Activated CD8-positive, alpha-beta T cell treated with anti-CD3 and anti-CD28 coated beads for 36 hours (primary cell): ENCODE results near the gene RFLNA. TPM values are rescaled to one million over a fixed set of nuclear protein-coding genes. Genes with fewer than 3 reads are reported as not detected.

ENCODE experiments used
- ATAC-seq: fragments of 200-7000 bp; cut with Tn5 transposase; one replicate; pipeline ENCODE4 v1.10.0; 2021; ENCODE audit warnings: mild to moderate bottlenecking, moderate library complexity
- CTCF ChIA-PET: fragments of 350-600 bp; sonication (Branson Sonifier 250); formaldehyde crosslinking; loops from one replicate; lab custom pipeline; 2021; ENCODE audit warnings: antibody characterized with exemption; lab: Charles Lee
- POLR2A ChIA-PET: fragments of 350-600 bp; sonication (Branson Sonifier 250); formaldehyde crosslinking; loops from one replicate; lab custom pipeline; 2021; ENCODE audit warnings: antibody characterized with exemption; lab: Charles Lee
- DNase-seq: peaks from one replicate; pipeline ENCODE4 v3.0.0-alpha.2; 2020
- H3K27ac Mint-ChIP-seq: one replicate; pipeline ENCODE4 v1.8.0; 2021; ENCODE audit warnings: mild to moderate bottlenecking, mixed read lengths
- H3K27me3 Mint-ChIP-seq: one replicate; pipeline ENCODE4 v1.8.0; 2021; ENCODE audit warnings: mixed read lengths
- H3K36me3 Mint-ChIP-seq: one replicate; pipeline ENCODE4 v1.8.0; 2021; ENCODE audit warnings: low read depth, mixed read lengths
- H3K4me1 Mint-ChIP-seq: one replicate; pipeline ENCODE4 v1.8.0; 2021; ENCODE audit warnings: low read depth, mixed read lengths
- H3K4me3 Mint-ChIP-seq: one replicate; pipeline ENCODE4 v1.8.0; 2021; ENCODE audit warnings: mild to moderate bottlenecking, moderate library complexity, mixed read lengths
- H3K9me3 Mint-ChIP-seq: one replicate; pipeline ENCODE4 v1.8.0; 2021; ENCODE audit warnings: mixed read lengths
- intact Hi-C: fragments of 100-400 bp; cut with micrococcal nuclease; formaldehyde crosslinking; loops from one replicate; pipeline ENCODE4 v1.10.0; 2022
- total RNA-seq, 2 experiments: library from RNA; stranded (reverse); gene quantifications; one replicate each; pipeline ENCODE4 v1.2.3, GENCODE V29; 2021
- TF ChIP-seq, protein P1 (sequence below): fragments of 200-600 bp; IDR thresholded peaks from one replicate; pipeline ENCODE4 v1.8.0; 2022; ENCODE audit warnings: antibody characterized with exemption, mild to moderate bottlenecking

RFLNA gene
- total RNA-seq, 2 experiments from 2014 or later = not detected

DNA sequence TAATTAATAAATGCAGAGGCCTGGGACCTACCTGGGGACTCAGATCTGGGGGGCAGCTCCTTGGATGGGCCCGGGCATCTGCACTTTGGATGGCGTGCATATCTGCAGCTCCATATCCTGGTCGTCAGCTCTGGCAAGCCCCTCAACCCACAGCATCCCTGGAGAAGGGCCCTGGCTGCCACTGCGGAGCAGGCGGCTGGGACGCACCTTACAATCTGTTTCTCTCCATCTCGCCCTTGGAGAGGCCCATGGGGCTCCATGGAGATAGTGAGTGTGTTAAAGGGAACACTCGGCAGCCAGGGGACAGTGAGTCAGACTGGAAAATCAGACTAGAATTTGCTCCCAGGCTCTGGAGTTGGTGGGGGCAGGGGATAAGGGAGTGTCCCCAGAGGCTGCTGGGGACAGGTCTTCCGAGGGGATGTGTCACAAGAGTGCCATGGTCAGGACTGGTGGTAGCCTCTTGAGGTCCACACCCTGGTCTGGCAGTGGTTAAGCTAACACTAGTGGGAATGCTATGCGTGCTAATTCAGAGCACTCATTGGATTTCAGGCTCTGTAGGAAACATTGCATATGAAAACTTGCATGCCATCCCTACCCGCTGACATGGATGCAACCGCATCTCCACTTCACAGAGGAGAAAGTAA, 21.5 kb downstream of the RFLNA start:
- intact Hi-C loops = no loop called here
- ATAC-seq (no peak), DNase-seq (no peak)
- Mint-ChIP-seq H3K27me3 (no peaks in the 10 kb centered on the region), H3K4me3 (no peak overlapping the region), H3K27ac (no peak overlapping the region), H3K36me3 (no peaks in the 10 kb centered on the region), H3K4me1 (no peaks in the 10 kb centered on the region), H3K9me3 (no peaks in the 10 kb centered on the region)
- TF ChIP-seq, protein P1, sequence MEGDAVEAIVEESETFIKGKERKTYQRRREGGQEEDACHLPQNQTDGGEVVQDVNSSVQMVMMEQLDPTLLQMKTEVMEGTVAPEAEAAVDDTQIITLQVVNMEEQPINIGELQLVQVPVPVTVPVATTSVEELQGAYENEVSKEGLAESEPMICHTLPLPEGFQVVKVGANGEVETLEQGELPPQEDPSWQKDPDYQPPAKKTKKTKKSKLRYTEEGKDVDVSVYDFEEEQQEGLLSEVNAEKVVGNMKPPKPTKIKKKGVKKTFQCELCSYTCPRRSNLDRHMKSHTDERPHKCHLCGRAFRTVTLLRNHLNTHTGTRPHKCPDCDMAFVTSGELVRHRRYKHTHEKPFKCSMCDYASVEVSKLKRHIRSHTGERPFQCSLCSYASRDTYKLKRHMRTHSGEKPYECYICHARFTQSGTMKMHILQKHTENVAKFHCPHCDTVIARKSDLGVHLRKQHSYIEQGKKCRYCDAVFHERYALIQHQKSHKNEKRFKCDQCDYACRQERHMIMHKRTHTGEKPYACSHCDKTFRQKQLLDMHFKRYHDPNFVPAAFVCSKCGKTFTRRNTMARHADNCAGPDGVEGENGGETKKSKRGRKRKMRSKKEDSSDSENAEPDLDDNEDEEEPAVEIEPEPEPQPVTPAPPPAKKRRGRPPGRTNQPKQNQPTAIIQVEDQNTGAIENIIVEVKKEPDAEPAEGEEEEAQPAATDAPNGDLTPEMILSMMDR = no peak
- POLR2A ChIA-PET = interaction anchor here (0.6 kb wide), 1 partner anchor 82 kb away, joined by 3 read pairs; no protein-coding TSS in a partner anchor
- CTCF ChIA-PET = interaction anchor here (0.8 to 1.9 kb wide), 3 partner anchors 29 to 455 kb away, joined by 3 to 4 read pairs (median 3); no protein-coding TSS in a partner anchor

DNA sequence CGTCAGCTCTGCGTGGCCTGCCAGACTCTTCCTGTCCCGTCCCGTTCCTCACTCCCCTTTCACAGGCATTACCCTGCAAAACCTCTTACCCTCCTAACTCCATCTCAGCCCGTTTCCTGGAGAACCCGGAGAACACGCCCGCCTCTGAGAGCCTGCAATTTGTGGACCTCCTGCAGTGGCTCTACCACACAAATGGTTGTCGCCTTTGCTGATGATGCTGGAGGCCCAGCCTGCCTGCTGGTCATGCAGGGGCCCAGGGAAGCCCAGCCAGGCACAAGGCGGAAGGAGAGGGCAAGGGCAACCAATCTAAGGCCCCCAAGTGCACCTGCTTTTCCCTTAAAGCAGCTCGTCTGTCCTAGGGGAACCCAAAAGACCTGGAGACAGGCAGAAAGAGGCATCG, 22.5 kb downstream of the RFLNA start:
- H3K4me1 Mint-ChIP-seq = no peaks in the 10 kb centered on the region
- CTCF ChIA-PET = interaction anchor here (1.9 kb wide), 1 partner anchor 281 kb away, joined by 4 read pairs; no protein-coding TSS in a partner anchor

DNA sequence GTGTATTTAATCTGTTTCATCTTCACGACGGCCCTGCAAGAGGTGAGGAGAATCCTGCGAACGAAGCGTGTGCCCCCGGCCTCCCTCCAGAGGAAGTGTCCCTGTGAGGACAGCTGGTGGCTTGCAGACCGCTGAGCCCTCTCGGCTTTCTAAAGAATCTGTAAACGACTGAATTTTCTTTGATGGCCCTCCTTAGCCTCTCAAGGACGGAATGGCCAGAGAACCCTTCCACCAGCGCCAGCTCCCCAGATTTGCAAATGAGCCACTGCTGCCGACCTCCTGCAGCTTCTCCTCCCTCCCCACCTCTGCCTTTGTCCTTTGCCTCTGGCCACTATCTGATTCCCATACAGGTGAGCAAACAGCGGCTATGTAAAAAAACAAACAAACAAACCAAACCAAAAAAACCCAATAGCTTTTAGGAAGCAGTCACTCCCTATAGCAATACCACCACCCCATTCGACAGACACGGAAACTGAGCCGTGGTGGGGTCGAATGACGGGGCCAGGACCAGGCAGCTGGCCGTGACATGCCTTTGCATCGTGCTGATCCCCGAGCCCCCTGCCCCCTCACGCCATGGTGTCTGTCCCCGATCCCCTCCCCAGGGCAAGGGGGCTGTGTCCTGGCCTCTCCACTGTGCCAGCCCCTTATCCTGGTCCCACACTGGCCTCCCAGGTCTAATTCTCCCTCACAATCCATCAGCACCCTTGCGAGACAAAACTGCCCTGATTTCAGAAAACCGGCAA, 23.6 kb downstream of the RFLNA start:
- TF ChIP-seq, protein P1 = no peak
- intact Hi-C loops = no loop called here
- no peak for ATAC-seq
- H3K9me3 Mint-ChIP-seq = peaks cover under 1% of the 10 kb centered on the region
- no peaks in the 10 kb centered on the region for H3K4me1 Mint-ChIP-seq
- H3K4me3 Mint-ChIP-seq = no peak overlapping the region
- CTCF ChIA-PET = interaction anchor here (1.3 to 1.4 kb wide), 2 partner anchors 282 to 453 kb away, joined by 3 to 13 read pairs; no protein-coding TSS in a partner anchor
- POLR2A ChIA-PET = no interaction called here
- no peaks in the 10 kb centered on the region for H3K27me3 Mint-ChIP-seq
- no peak for DNase-seq
- peaks cover under 1% of the 10 kb centered on the region for H3K36me3 Mint-ChIP-seq
- no peak overlapping the region for H3K27ac Mint-ChIP-seq

More for the DNA sequence above, 22.5 kb downstream of the RFLNA start:
- intact Hi-C loops = no loop called here
- no peaks in the 10 kb centered on the region for H3K9me3 Mint-ChIP-seq
- DNase-seq (no peak), ATAC-seq (no peak)
- TF ChIP-seq, protein P1 = no peak
- H3K36me3 Mint-ChIP-seq = no peaks in the 10 kb centered on the region
- POLR2A ChIA-PET = no interaction called here
- H3K27ac Mint-ChIP-seq = no peak overlapping the region
- no peak overlapping the region for H3K4me3 Mint-ChIP-seq
- no peaks in the 10 kb centered on the region for H3K27me3 Mint-ChIP-seq

DNA sequence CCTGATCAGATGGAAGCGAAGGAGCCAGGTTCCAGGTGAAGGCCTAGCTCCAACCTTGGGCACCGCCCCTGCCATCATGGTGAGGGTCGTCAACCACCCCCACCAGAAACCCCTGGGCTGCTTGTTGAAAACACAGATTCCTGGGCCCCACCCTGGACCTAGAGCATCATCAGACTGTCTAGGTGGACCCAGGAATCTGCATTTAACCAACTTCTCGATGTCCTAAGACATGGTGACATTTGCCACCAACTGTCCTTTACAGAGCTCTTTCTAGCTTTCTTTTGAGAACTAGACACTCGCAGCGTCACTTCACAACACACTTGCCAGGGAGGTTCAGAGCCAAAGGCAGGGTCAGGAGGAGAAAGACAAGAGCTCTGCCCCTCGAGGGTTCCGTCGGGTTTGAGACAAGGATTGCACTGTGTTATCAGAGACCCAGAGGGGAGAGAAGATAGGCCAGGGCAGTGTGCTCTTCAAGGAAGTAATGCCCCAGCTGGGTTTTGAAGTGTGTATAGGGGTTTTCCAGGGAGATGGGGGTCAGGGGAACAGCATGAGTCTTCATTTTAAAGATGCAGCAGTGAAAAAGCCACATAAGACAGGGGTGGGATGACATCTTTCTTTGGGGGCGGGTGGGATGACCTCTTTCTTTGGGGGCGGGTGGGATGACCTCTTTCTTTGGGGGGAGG, 24.6 kb downstream of the RFLNA start:
- TF ChIP-seq, protein P1 = no peak
- Mint-ChIP-seq H3K27ac (no peak overlapping the region), H3K36me3 (peaks cover 11% of the 10 kb centered on the region), H3K4me1 (no peaks in the 10 kb centered on the region), H3K4me3 (no peak overlapping the region), H3K9me3 (peaks cover 11% of the 10 kb centered on the region), H3K27me3 (no peaks in the 10 kb centered on the region)
- ChIA-PET CTCF (interaction anchor here (1.3 to 1.5 kb wide), 3 partner anchors 266 to 452 kb away, joined by 3 to 13 read pairs (median 5); no protein-coding TSS in a partner anchor), POLR2A (no interaction called here)
- DNase-seq (no peak), ATAC-seq (no peak)
- intact Hi-C loops = loop anchor here (2.0 kb wide), 1 partner anchor 283 kb away; no protein-coding TSS in a partner anchor
